ENCODE measurements around the gene RAPGEF4. TPM values are rescaled to one million over a fixed set of nuclear protein-coding genes. Genes with fewer than 3 reads are reported as not detected.

Gene RAPGEF4
- total and polyA plus RNA-seq, 2 of the 8 experiments (the other 6 are each of a cell fraction or from before 2014, with no cell fraction given): 1.2 to 2.6 TPM

DNA sequence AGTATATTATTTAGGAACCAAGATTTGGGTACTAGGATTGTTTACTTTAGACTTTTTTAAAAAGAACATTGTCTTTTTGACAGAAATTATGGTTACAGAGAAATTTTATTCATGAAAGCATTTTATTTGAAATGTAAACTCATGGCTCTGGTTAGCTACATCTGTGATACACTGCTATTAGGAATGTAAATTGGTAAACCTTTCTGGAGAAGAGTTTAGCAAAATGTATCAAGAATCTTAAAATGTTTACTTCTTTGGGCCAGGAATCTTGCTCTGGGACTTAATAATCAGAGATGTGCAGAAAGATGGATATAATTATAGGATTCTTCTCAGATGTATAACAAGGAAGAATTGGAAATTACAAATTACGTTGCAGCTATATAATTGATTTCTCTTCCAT, 359.7 kb downstream of the RAPGEF4 start:
- H2BK12ac ChIP-seq (ENCODE audit: low read depth, low read length): no peak overlapping the region
- no peak overlapping the region for H3K56ac ChIP-seq (replicated peaks; ENCODE audit: insufficient read length, low read depth, low read length)
- H4K5ac ChIP-seq (ENCODE audit: insufficient read length, low read depth, low read length): no peak overlapping the region
- FAIRE-seq (no peak), DNase-seq (ENCODE audit: low read depth in 1 of 2, low spot score in 2 of 2) (no peak)
- H3K36me3 ChIP-seq (ENCODE audit: control insufficient read depth in 2 of 4, insufficient read depth in 4 of 4, low read length in 3 of 4): no peaks in the 10 kb centered on the region
- no peaks in the 10 kb centered on the region for H4K20me1 ChIP-seq (replicated peaks in 1 of 2; ENCODE audit: control insufficient read depth in 1 of 2, insufficient read depth in 2 of 2, low read length in 2 of 2)
- WGBS, 2 experiments (ENCODE audit: extremely low coverage in 1 of 2, insufficient coverage in 1 of 2, insufficient read length in 1 of 2, insufficient replicate concordance in 2 of 2, low coverage in 1 of 2, low lambda C conversion rate in 2 of 2, missing lambda C conversion rate in 1 of 2): 96% methylated on average over 1 of the region's 1 CpG; no CpG with 5 or more reads in 1 of the 2 experiments
- no peak overlapping the region for H3K4me3 ChIP-seq (ENCODE audit: extremely low read depth in 1 of 4, insufficient read depth in 2 of 4, low read depth in 3 of 4, low read length in 4 of 4)
- CTCF ChIA-PET (ENCODE audit: partially characterized antibody): interaction anchor here (1.1 kb wide), 1 partner anchor 116 kb away, joined by 4 read pairs; no protein-coding TSS in a partner anchor
- H2BK5ac ChIP-seq (ENCODE audit: low read depth, low read length): no peak overlapping the region
- no peak overlapping the region for H3K9ac ChIP-seq (replicated peaks in 1 of 4; ENCODE audit: extremely low read depth in 1 of 4, low read depth in 3 of 4, low read length in 3 of 4)
- TF ChIP-seq CHD1 (IDR thresholded peaks at IDR 0.05; ENCODE audit: low read depth, low read length) (no peak), PHF8 (conservative IDR thresholded peaks at IDR 0.05; ENCODE audit: low read depth, low read length) (no peak), NANOG (IDR thresholded peaks at IDR 0.05; ENCODE audit: insufficient read depth, low read depth, low read length, poor library complexity, severe bottlenecking) (no peak), SRF (IDR thresholded peaks at IDR 0.05; ENCODE audit: low read depth, low read length) (no peak), HDAC2 (IDR thresholded peaks at IDR 0.05; ENCODE audit: borderline replicate concordance in 1 of 2, low read depth in 2 of 2, low read length in 2 of 2) (no peak), JUND (IDR thresholded peaks at IDR 0.05; ENCODE audit: low read length) (no peak), TAF1 (IDR thresholded peaks at IDR 0.05; ENCODE audit: low read depth, low read length) (no peak), MAFK (IDR thresholded peaks at IDR 0.05; ENCODE audit: low read depth, low read length) (no peak), SUZ12 (IDR thresholded peaks at IDR 0.05; ENCODE audit: low read length) (no peak), YY1 (IDR thresholded peaks at IDR 0.05; ENCODE audit: low read depth, low read length) (no peak)
- TF ChIP-seq, protein P1, sequence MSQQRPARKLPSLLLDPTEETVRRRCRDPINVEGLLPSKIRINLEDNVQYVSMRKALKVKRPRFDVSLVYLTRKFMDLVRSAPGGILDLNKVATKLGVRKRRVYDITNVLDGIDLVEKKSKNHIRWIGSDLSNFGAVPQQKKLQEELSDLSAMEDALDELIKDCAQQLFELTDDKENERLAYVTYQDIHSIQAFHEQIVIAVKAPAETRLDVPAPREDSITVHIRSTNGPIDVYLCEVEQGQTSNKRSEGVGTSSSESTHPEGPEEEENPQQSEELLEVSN (IDR thresholded peaks at IDR 0.05): no peak
- no peak overlapping the region for H4K8ac ChIP-seq (ENCODE audit: extremely low read depth, insufficient read depth, low read length)
- no peak overlapping the region for H2AFZ ChIP-seq (ENCODE audit: low read length)
- no peaks in the 10 kb centered on the region for H3K79me2 ChIP-seq (ENCODE audit: control insufficient read depth in 1 of 2, insufficient read depth in 2 of 2, low read length in 2 of 2)
- H3K27ac ChIP-seq (ENCODE audit: low read depth, low read length): no peak overlapping the region
- no peaks in the 10 kb centered on the region for H3K4me1 ChIP-seq (replicated peaks in 1 of 4; ENCODE audit: control insufficient read depth in 3 of 4, insufficient read depth in 4 of 4, low read length in 3 of 4)
- no peaks in the 10 kb centered on the region for H3K79me1 ChIP-seq (ENCODE audit: low read depth, low read length)
- H3K18ac ChIP-seq (ENCODE audit: extremely low read depth, low read length): no peak overlapping the region
- H4K91ac ChIP-seq (replicated peaks; ENCODE audit: insufficient read length, low read length): no peak overlapping the region
- H3K23ac ChIP-seq (ENCODE audit: insufficient read length): no peak overlapping the region
- no peaks in the 10 kb centered on the region for H3K23me2 ChIP-seq (ENCODE audit: low read depth, low read length)
- no peak overlapping the region for H3K14ac ChIP-seq (ENCODE audit: insufficient read length)
- no peak overlapping the region for H2BK120ac ChIP-seq (replicated peaks; ENCODE audit: low read depth, low read length)
- no peak overlapping the region for H2BK15ac ChIP-seq (ENCODE audit: low read length)
- POLR2A ChIA-PET (ENCODE audit: partially characterized antibody): no interaction called here
- H2BK20ac ChIP-seq (ENCODE audit: low read length): no peak overlapping the region
- H3K9me3 ChIP-seq (ENCODE audit: insufficient read depth in 2 of 2, low read depth in 1 of 2, low read length in 1 of 2): no peaks in the 10 kb centered on the region
- H3K4ac ChIP-seq (replicated peaks; ENCODE audit: insufficient read length, low read depth, low read length): no peak overlapping the region
- H2AK5ac ChIP-seq (ENCODE audit: low read depth, low read length): no peak overlapping the region
- no peak overlapping the region for H3K4me2 ChIP-seq (ENCODE audit: insufficient read depth in 1 of 2, low read depth in 2 of 2, low read length in 2 of 2)
- no peaks in the 10 kb centered on the region for H3K27me3 ChIP-seq (replicated peaks in 1 of 4; ENCODE audit: control insufficient read depth in 3 of 4, extremely low read depth in 1 of 4, insufficient read depth in 3 of 4, low read length in 3 of 4)

Measured in H1 (cell line).